WTC11 (cell line): ENCODE measurements around the gene VLDLR. TPM values are rescaled to one million over a fixed set of nuclear protein-coding genes. Genes with fewer than 3 reads are reported as not detected.

ENCODE experiments used
- ATAC-seq: fragments of 200-7000 bp; cut with Tn5 transposase; 2 replicates; pipeline ENCODE4 v1.10.0; 2021; ENCODE audit warnings: mild to moderate bottlenecking, moderate library complexity
- CTCF ChIA-PET: fragments of 300-600 bp; sonication (Branson Sonifier 250); formaldehyde crosslinking; loops from one replicate; lab custom pipeline; 2021; ENCODE audit warnings: antibody characterized with exemption; lab: Charles Lee
- POLR2A ChIA-PET: fragments of 350-600 bp; sonication (Branson Sonifier 250); formaldehyde crosslinking; loops from one replicate; lab custom pipeline; 2021; ENCODE audit warnings: antibody characterized with exemption; lab: Charles Lee
- DNase-seq: peaks from one replicate; pipeline ENCODE4 v3.0.0; 2021; ENCODE audit warnings: low spot score
- H3K27ac Mint-ChIP-seq: 2 replicates; pipeline ENCODE4 v1.8.0; 2021; ENCODE audit warnings: mixed read lengths
- H3K27me3 Mint-ChIP-seq: 2 replicates; pipeline ENCODE4 v1.8.0; 2021; ENCODE audit warnings: low read depth, mild to moderate bottlenecking, moderate library complexity, mixed read lengths
- H3K36me3 Mint-ChIP-seq: 2 replicates; pipeline ENCODE4 v1.8.0; 2021; ENCODE audit warnings: mixed read lengths
- H3K4me1 Mint-ChIP-seq: 2 replicates; pipeline ENCODE4 v1.8.0; 2022; ENCODE audit warnings: mixed read lengths
- H3K4me3 Mint-ChIP-seq: 2 replicates; pipeline ENCODE4 v1.8.0; 2021; ENCODE audit warnings: mild to moderate bottlenecking, moderate library complexity, mixed read lengths
- H3K9me3 Mint-ChIP-seq: 2 replicates; pipeline ENCODE4 v1.8.0; 2021; ENCODE audit warnings: mixed read lengths
- CREM ChIP-seq: sonication (generic); formaldehyde crosslinking; IDR thresholded peaks from 2 replicates; pipeline ENCODE4 v1.8.1; 2022; ENCODE audit warnings: mild to moderate bottlenecking, missing genetic modification reagents, moderate library complexity
- FOXJ3 ChIP-seq: sonication (generic); formaldehyde crosslinking; IDR thresholded peaks from 2 replicates; pipeline ENCODE4 v1.9.0; 2021; ENCODE audit warnings: missing genetic modification reagents, mild to moderate bottlenecking, borderline replicate concordance
- FOXP1 ChIP-seq: sonication (generic); formaldehyde crosslinking; IDR thresholded peaks from 2 replicates; pipeline ENCODE4 v1.8.0; 2022; ENCODE audit warnings: missing genetic modification reagents, mild to moderate bottlenecking, moderate library complexity, borderline replicate concordance
- GABPB1 ChIP-seq: sonication (generic); formaldehyde crosslinking; IDR thresholded peaks from 2 replicates; pipeline ENCODE4 v1.8.1; 2023; ENCODE audit warnings: mild to moderate bottlenecking, missing genetic modification reagents
- GTF2I ChIP-seq: fragments of 250-450 bp; sonication (Bioruptor Pico); conservative IDR thresholded peaks from 2 replicates; pipeline ENCODE4 v1.4.0; 2021; ENCODE audit warnings: mild to moderate bottlenecking
- HMGA2 ChIP-seq: fragments of 250-450 bp; sonication (Bioruptor Pico); IDR thresholded peaks from 2 replicates; pipeline ENCODE4 v1.4.0; 2021; ENCODE audit warnings: mild to moderate bottlenecking, moderate library complexity
- JAZF1 ChIP-seq: fragments of 250-450 bp; sonication (Bioruptor Pico); IDR thresholded peaks from 2 replicates; pipeline ENCODE4 v1.9.0; 2021; ENCODE audit warnings: moderate library complexity, mild to moderate bottlenecking, inconsistent platforms
- KAT7 ChIP-seq: sonication (generic); formaldehyde crosslinking; IDR thresholded peaks from 2 replicates; pipeline ENCODE4 v1.8.1; 2023; ENCODE audit warnings: missing genetic modification reagents, mild to moderate bottlenecking, borderline replicate concordance
- MYBL2 ChIP-seq: sonication (generic); formaldehyde crosslinking; IDR thresholded peaks from 2 replicates; pipeline ENCODE4 v1.8.1; 2023; ENCODE audit warnings: mild to moderate bottlenecking, moderate library complexity, missing genetic modification reagents
- NFATC4 ChIP-seq: fragments of 250-450 bp; sonication (Bioruptor Pico); IDR thresholded peaks from 2 replicates; pipeline ENCODE4 v1.9.0; 2021; ENCODE audit warnings: mild to moderate bottlenecking
- NR3C1 ChIP-seq: sonication (generic); formaldehyde crosslinking; conservative IDR thresholded peaks from 2 replicates; pipeline ENCODE4 v1.8.1; 2023; ENCODE audit warnings: low read depth, mild to moderate bottlenecking, missing genetic modification reagents
- PRRX2 ChIP-seq: fragments of 250-450 bp; sonication (Bioruptor Pico); IDR thresholded peaks from 2 replicates; pipeline ENCODE4 v1.8.0; 2021; ENCODE audit warnings: mild to moderate bottlenecking
- RELA ChIP-seq: sonication (generic); formaldehyde crosslinking; IDR thresholded peaks from 2 replicates; pipeline ENCODE4 v1.8.1; 2022; ENCODE audit warnings: missing genetic modification reagents, mild to moderate bottlenecking, borderline replicate concordance
- RORB ChIP-seq: fragments of 250-450 bp; sonication (Bioruptor Pico); IDR thresholded peaks from 2 replicates; pipeline ENCODE4 v1.9.0; 2021; ENCODE audit warnings: mild to moderate bottlenecking
- SMAD3 ChIP-seq: sonication (generic); formaldehyde crosslinking; IDR thresholded peaks from 2 replicates; pipeline ENCODE4 v1.8.0; 2022; ENCODE audit warnings: missing genetic modification reagents, mild to moderate bottlenecking, borderline replicate concordance
- TCF7 ChIP-seq: sonication (generic); formaldehyde crosslinking; IDR thresholded peaks from 2 replicates; pipeline ENCODE4 v1.8.0; 2022; ENCODE audit warnings: mild to moderate bottlenecking, low read depth, missing genetic modification reagents, moderate library complexity
- ZNF232 ChIP-seq: sonication (generic); formaldehyde crosslinking; IDR thresholded peaks from 2 replicates; pipeline ENCODE4 v1.8.0; 2022; ENCODE audit warnings: mild to moderate bottlenecking, missing genetic modification reagents
- total RNA-seq: library from RNA; stranded (reverse); gene quantifications from 3 replicates; pipeline ENCODE4 v1.2.3, GENCODE V29; 2021
- TF ChIP-seq, protein P1 (sequence below): sonication (generic); formaldehyde crosslinking; IDR thresholded peaks from 2 replicates; pipeline ENCODE4 v1.8.1; 2022; ENCODE audit warnings: low read depth, missing genetic modification reagents, borderline replicate concordance
- TF ChIP-seq, protein P2 (sequence below): sonication (generic); formaldehyde crosslinking; IDR thresholded peaks from 2 replicates; pipeline ENCODE4 v1.8.1; 2022; ENCODE audit warnings: low read depth, mild to moderate bottlenecking, moderate library complexity, missing genetic modification reagents, borderline replicate concordance
- TF ChIP-seq, protein P3 (sequence below): sonication (generic); formaldehyde crosslinking; IDR thresholded peaks from 2 replicates; pipeline ENCODE4 v1.8.0; 2022; ENCODE audit warnings: mild to moderate bottlenecking, missing genetic modification reagents
- TF ChIP-seq, protein P4 (sequence below): fragments of 200-600 bp; IDR thresholded peaks from 2 replicates; pipeline ENCODE4 v1.8.0; 2022; ENCODE audit warnings: antibody characterized with exemption
- TF ChIP-seq, protein P5 (sequence below): sonication (generic); formaldehyde crosslinking; conservative IDR thresholded peaks from 2 replicates; pipeline ENCODE4 v1.8.1; 2023; ENCODE audit warnings: mild to moderate bottlenecking, low read depth, missing genetic modification reagents, moderate library complexity
- TF ChIP-seq, protein P6 (sequence below): fragments of 250-450 bp; sonication (Bioruptor Pico); IDR thresholded peaks from 2 replicates; pipeline ENCODE4 v1.9.0; 2021; ENCODE audit warnings: mild to moderate bottlenecking

The VLDLR gene
- total RNA-seq, 1 experiment from 2014 or later = 40.8 TPM

DNA sequence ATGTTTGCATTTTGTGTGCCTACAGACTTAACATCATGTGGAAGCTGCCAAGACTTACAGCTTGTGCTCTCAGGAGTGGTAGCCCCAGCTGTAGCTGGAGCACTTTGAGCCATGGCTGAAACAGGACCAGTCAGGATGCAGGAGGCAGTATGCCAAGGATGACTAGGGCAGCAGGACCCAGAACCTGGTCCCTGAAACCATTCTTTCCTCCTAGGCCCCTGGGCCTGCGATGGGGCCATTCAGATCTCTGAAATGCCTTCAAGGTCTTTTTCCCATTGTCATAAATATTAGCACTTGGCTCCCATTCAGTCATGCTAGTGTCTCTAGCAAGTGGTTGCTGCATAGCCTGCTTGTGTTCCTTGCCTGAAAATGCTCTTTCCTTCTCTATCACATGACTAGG lies 29.6 kb upstream of the VLDLR start:
- H3K9me3 Mint-ChIP-seq = peaks cover 56% of the 10 kb centered on the region
- H3K4me1 Mint-ChIP-seq = no peaks in the 10 kb centered on the region
- no peak for DNase-seq
- ATAC-seq = no peak
- CTCF ChIA-PET = no interaction called here
- H3K27me3 Mint-ChIP-seq = no peaks in the 10 kb centered on the region
- no peak overlapping the region for H3K4me3 Mint-ChIP-seq
- H3K36me3 Mint-ChIP-seq = peaks cover 52% of the 10 kb centered on the region
- TF ChIP-seq, protein P1, sequence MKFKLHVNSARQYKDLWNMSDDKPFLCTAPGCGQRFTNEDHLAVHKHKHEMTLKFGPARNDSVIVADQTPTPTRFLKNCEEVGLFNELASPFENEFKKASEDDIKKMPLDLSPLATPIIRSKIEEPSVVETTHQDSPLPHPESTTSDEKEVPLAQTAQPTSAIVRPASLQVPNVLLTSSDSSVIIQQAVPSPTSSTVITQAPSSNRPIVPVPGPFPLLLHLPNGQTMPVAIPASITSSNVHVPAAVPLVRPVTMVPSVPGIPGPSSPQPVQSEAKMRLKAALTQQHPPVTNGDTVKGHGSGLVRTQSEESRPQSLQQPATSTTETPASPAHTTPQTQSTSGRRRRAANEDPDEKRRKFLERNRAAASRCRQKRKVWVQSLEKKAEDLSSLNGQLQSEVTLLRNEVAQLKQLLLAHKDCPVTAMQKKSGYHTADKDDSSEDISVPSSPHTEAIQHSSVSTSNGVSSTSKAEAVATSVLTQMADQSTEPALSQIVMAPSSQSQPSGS (CRISPR knock-in tag) = no peak
- no peak for TF ChIP-seq CREM (CRISPR knock-in tag)
- TF ChIP-seq, protein P2, sequence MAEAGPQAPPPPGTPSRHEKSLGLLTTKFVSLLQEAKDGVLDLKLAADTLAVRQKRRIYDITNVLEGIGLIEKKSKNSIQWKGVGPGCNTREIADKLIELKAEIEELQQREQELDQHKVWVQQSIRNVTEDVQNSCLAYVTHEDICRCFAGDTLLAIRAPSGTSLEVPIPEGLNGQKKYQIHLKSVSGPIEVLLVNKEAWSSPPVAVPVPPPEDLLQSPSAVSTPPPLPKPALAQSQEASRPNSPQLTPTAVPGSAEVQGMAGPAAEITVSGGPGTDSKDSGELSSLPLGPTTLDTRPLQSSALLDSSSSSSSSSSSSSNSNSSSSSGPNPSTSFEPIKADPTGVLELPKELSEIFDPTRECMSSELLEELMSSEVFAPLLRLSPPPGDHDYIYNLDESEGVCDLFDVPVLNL (CRISPR knock-in tag) = no peak
- TF ChIP-seq RELA (CRISPR knock-in tag) = no peak
- TF ChIP-seq, protein P3, sequence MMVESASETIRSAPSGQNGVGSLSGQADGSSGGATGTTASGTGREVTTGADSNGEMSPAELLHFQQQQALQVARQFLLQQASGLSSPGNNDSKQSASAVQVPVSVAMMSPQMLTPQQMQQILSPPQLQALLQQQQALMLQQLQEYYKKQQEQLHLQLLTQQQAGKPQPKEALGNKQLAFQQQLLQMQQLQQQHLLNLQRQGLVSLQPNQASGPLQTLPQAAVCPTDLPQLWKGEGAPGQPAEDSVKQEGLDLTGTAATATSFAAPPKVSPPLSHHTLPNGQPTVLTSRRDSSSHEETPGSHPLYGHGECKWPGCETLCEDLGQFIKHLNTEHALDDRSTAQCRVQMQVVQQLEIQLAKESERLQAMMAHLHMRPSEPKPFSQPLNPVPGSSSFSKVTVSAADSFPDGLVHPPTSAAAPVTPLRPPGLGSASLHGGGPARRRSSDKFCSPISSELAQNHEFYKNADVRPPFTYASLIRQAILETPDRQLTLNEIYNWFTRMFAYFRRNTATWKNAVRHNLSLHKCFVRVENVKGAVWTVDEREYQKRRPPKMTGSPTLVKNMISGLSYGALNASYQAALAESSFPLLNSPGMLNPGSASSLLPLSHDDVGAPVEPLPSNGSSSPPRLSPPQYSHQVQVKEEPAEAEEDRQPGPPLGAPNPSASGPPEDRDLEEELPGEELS (CRISPR knock-in tag) = no peak
- no peak for TF ChIP-seq RORB (CRISPR knock-in tag)
- no peak for TF ChIP-seq JAZF1
- TF ChIP-seq, protein P4, sequence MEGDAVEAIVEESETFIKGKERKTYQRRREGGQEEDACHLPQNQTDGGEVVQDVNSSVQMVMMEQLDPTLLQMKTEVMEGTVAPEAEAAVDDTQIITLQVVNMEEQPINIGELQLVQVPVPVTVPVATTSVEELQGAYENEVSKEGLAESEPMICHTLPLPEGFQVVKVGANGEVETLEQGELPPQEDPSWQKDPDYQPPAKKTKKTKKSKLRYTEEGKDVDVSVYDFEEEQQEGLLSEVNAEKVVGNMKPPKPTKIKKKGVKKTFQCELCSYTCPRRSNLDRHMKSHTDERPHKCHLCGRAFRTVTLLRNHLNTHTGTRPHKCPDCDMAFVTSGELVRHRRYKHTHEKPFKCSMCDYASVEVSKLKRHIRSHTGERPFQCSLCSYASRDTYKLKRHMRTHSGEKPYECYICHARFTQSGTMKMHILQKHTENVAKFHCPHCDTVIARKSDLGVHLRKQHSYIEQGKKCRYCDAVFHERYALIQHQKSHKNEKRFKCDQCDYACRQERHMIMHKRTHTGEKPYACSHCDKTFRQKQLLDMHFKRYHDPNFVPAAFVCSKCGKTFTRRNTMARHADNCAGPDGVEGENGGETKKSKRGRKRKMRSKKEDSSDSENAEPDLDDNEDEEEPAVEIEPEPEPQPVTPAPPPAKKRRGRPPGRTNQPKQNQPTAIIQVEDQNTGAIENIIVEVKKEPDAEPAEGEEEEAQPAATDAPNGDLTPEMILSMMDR = no peak
- no peak for TF ChIP-seq TCF7 (CRISPR knock-in tag)
- no peak for TF ChIP-seq NFATC4 (CRISPR knock-in tag)
- H3K27ac Mint-ChIP-seq = no peak overlapping the region
- POLR2A ChIA-PET = no interaction called here

DNA sequence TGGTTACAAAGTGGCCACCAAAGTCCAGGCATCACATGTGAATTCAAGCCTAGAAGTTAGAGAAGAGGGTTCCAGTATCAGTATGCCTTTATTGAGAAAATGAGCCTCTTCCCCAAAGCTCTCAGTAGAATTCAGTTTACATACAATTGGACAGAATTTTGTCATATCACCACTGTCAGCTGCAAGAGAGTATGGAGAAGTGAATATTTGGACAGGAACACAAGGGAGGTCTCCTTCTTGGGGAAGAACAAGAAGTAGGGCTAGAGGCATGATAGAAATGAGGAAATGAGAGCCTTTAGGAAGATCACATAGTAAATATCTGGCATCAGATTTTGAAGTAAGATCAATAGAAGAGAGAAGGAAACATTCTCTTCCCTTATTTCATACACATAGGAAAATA lies 27.8 kb upstream of the VLDLR start:
- ChIA-PET CTCF (no interaction called here), POLR2A (no interaction called here)
- Mint-ChIP-seq H3K27ac (no peak overlapping the region), H3K27me3 (no peaks in the 10 kb centered on the region), H3K4me1 (no peaks in the 10 kb centered on the region), H3K4me3 (no peak overlapping the region), H3K36me3 (peaks cover 39% of the 10 kb centered on the region), H3K9me3 (peaks cover 39% of the 10 kb centered on the region)
- no peak for ATAC-seq
- DNase-seq = no peak
- TF ChIP-seq GABPB1 (CRISPR knock-in tag) (no peak), MYBL2 (CRISPR knock-in tag) (no peak), TCF7 (CRISPR knock-in tag) (no peak), ZNF232 (CRISPR knock-in tag) (no peak), SMAD3 (CRISPR knock-in tag) (no peak), HMGA2 (CRISPR knock-in tag) (no peak), GTF2I (CRISPR knock-in tag) (no peak), NR3C1 (CRISPR knock-in tag) (no peak), CREM (CRISPR knock-in tag) (no peak), FOXJ3 (CRISPR knock-in tag) (no peak), FOXP1 (no peak), PRRX2 (no peak), RORB (CRISPR knock-in tag) (no peak), KAT7 (CRISPR knock-in tag) (no peak)
- TF ChIP-seq, protein P5, sequence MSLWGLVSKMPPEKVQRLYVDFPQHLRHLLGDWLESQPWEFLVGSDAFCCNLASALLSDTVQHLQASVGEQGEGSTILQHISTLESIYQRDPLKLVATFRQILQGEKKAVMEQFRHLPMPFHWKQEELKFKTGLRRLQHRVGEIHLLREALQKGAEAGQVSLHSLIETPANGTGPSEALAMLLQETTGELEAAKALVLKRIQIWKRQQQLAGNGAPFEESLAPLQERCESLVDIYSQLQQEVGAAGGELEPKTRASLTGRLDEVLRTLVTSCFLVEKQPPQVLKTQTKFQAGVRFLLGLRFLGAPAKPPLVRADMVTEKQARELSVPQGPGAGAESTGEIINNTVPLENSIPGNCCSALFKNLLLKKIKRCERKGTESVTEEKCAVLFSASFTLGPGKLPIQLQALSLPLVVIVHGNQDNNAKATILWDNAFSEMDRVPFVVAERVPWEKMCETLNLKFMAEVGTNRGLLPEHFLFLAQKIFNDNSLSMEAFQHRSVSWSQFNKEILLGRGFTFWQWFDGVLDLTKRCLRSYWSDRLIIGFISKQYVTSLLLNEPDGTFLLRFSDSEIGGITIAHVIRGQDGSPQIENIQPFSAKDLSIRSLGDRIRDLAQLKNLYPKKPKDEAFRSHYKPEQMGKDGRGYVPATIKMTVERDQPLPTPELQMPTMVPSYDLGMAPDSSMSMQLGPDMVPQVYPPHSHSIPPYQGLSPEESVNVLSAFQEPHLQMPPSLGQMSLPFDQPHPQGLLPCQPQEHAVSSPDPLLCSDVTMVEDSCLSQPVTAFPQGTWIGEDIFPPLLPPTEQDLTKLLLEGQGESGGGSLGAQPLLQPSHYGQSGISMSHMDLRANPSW (CRISPR knock-in tag) = no peak
- TF ChIP-seq, protein P6, sequence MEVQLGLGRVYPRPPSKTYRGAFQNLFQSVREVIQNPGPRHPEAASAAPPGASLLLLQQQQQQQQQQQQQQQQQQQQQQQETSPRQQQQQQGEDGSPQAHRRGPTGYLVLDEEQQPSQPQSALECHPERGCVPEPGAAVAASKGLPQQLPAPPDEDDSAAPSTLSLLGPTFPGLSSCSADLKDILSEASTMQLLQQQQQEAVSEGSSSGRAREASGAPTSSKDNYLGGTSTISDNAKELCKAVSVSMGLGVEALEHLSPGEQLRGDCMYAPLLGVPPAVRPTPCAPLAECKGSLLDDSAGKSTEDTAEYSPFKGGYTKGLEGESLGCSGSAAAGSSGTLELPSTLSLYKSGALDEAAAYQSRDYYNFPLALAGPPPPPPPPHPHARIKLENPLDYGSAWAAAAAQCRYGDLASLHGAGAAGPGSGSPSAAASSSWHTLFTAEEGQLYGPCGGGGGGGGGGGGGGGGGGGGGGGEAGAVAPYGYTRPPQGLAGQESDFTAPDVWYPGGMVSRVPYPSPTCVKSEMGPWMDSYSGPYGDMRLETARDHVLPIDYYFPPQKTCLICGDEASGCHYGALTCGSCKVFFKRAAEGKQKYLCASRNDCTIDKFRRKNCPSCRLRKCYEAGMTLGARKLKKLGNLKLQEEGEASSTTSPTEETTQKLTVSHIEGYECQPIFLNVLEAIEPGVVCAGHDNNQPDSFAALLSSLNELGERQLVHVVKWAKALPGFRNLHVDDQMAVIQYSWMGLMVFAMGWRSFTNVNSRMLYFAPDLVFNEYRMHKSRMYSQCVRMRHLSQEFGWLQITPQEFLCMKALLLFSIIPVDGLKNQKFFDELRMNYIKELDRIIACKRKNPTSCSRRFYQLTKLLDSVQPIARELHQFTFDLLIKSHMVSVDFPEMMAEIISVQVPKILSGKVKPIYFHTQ (CRISPR knock-in tag) = no peak
